Activated CD8-positive, alpha-beta T cell treated with anti-CD3 and anti-CD28 coated beads for 36 hours (primary cell): ENCODE results near the gene FUT9. TPM values are rescaled to one million over a fixed set of nuclear protein-coding genes. Genes with fewer than 3 reads are reported as not detected.

ENCODE experiments used
- ATAC-seq: fragments of 200-7000 bp; cut with Tn5 transposase; one replicate; pipeline ENCODE4 v1.10.0; 2021; ENCODE audit warnings: mild to moderate bottlenecking, moderate library complexity
- CTCF ChIA-PET: fragments of 350-600 bp; sonication (Branson Sonifier 250); formaldehyde crosslinking; loops from one replicate; lab custom pipeline; 2021; ENCODE audit warnings: antibody characterized with exemption; lab: Charles Lee
- POLR2A ChIA-PET: fragments of 350-600 bp; sonication (Branson Sonifier 250); formaldehyde crosslinking; loops from one replicate; lab custom pipeline; 2021; ENCODE audit warnings: antibody characterized with exemption; lab: Charles Lee
- DNase-seq: peaks from one replicate; pipeline ENCODE4 v3.0.0-alpha.2; 2020
- H3K27ac Mint-ChIP-seq: one replicate; pipeline ENCODE4 v1.8.0; 2021; ENCODE audit warnings: mild to moderate bottlenecking, mixed read lengths
- H3K27me3 Mint-ChIP-seq: one replicate; pipeline ENCODE4 v1.8.0; 2021; ENCODE audit warnings: mixed read lengths
- H3K36me3 Mint-ChIP-seq: one replicate; pipeline ENCODE4 v1.8.0; 2021; ENCODE audit warnings: low read depth, mixed read lengths
- H3K4me1 Mint-ChIP-seq: one replicate; pipeline ENCODE4 v1.8.0; 2021; ENCODE audit warnings: low read depth, mixed read lengths
- H3K4me3 Mint-ChIP-seq: one replicate; pipeline ENCODE4 v1.8.0; 2021; ENCODE audit warnings: mild to moderate bottlenecking, moderate library complexity, mixed read lengths
- H3K9me3 Mint-ChIP-seq: one replicate; pipeline ENCODE4 v1.8.0; 2021; ENCODE audit warnings: mixed read lengths
- CTCF ChIP-seq: fragments of 200-600 bp; IDR thresholded peaks from one replicate; pipeline ENCODE4 v1.8.0; 2022; ENCODE audit warnings: antibody characterized with exemption, mild to moderate bottlenecking
- intact Hi-C: fragments of 100-400 bp; cut with micrococcal nuclease; formaldehyde crosslinking; loops from one replicate; pipeline ENCODE4 v1.10.0; 2022
- total RNA-seq, 2 experiments: library from RNA; stranded (reverse); gene quantifications; one replicate each; pipeline ENCODE4 v1.2.3, GENCODE V29; 2021

The FUT9 gene
- total RNA-seq, 2 experiments from 2014 or later, result not detected

GRCh38 chr6:96194675-96195074 lies 178.9 kb downstream of the FUT9 start:
- CTCF ChIA-PET, result no interaction called here
- intact Hi-C loops, result no loop called here
- DNase-seq (no peak), ATAC-seq (no peak)
- no peak for TF ChIP-seq CTCF
- POLR2A ChIA-PET, result no interaction called here
- Mint-ChIP-seq H3K4me1 (no peaks in the 10 kb centered on the region), H3K4me3 (no peak overlapping the region), H3K27me3 (no peaks in the 10 kb centered on the region), H3K27ac (no peak overlapping the region), H3K9me3 (peaks cover 3% of the 10 kb centered on the region), H3K36me3 (no peaks in the 10 kb centered on the region)

GRCh38 chr6:96195272-96195671 lies 179.5 kb downstream of the FUT9 start:
- TF ChIP-seq CTCF, result no peak
- ChIA-PET POLR2A (no interaction called here), CTCF (no interaction called here)
- intact Hi-C loops, result no loop called here
- Mint-ChIP-seq H3K9me3 (peaks cover 3% of the 10 kb centered on the region), H3K36me3 (no peaks in the 10 kb centered on the region), H3K27ac (no peak overlapping the region), H3K27me3 (no peaks in the 10 kb centered on the region), H3K4me1 (no peaks in the 10 kb centered on the region), H3K4me3 (no peak overlapping the region)
- ATAC-seq (no peak), DNase-seq (no peak)

GRCh38 chr6:96196633-96197032 lies 180.9 kb downstream of the FUT9 start:
- Mint-ChIP-seq H3K27me3 (no peaks in the 10 kb centered on the region), H3K9me3 (peaks cover 3% of the 10 kb centered on the region), H3K36me3 (no peaks in the 10 kb centered on the region), H3K4me3 (no peak overlapping the region), H3K27ac (no peak overlapping the region), H3K4me1 (no peaks in the 10 kb centered on the region)
- TF ChIP-seq CTCF, result no peak
- ChIA-PET CTCF (no interaction called here), POLR2A (no interaction called here)
- DNase-seq, result no peak
- no peak for ATAC-seq
- intact Hi-C loops, result no loop called here

- ChIA-PET CTCF (no interaction called here), POLR2A (no interaction called here)
- Mint-ChIP-seq H3K9me3 (peaks cover 3% of the 10 kb centered on the region), H3K4me1 (no peaks in the 10 kb centered on the region), H3K36me3 (no peaks in the 10 kb centered on the region), H3K27ac (no peak overlapping the region), H3K27me3 (no peaks in the 10 kb centered on the region), H3K4me3 (no peak overlapping the region)
- DNase-seq, result no peak
- ATAC-seq, result no peak
- TF ChIP-seq CTCF, result no peak
- intact Hi-C loops, result no loop called here
Measured at GRCh38 chr6:96197241-96197640, 181.5 kb downstream of the FUT9 start.

GRCh38 chr6:96202571-96202970 lies 186.8 kb downstream of the FUT9 start:
- H3K4me1 Mint-ChIP-seq, result no peaks in the 10 kb centered on the region
- no peak for TF ChIP-seq CTCF
- intact Hi-C loops, result no loop called here
- no peak for ATAC-seq
- ChIA-PET POLR2A (no interaction called here), CTCF (no interaction called here)
- H3K27ac Mint-ChIP-seq, result no peak overlapping the region
- H3K9me3 Mint-ChIP-seq, result no peaks in the 10 kb centered on the region
- H3K27me3 Mint-ChIP-seq, result no peaks in the 10 kb centered on the region
- no peak overlapping the region for H3K4me3 Mint-ChIP-seq
- H3K36me3 Mint-ChIP-seq, result no peaks in the 10 kb centered on the region
- DNase-seq, result no peak
